ENCODE results near the gene GCC2.

- TF ChIP-seq CTCF (IDR thresholded peaks at IDR 0.05) (no peak), EZH2phosphoT487 (IDR thresholded peaks at IDR 0.05) (no peak), EZH2 (IDR thresholded peaks at IDR 0.05) (no peak)
Observed at GRCh38 chr2:108547606-108548005, 98.6 kb downstream of the GCC2 start.
